Measurements from ENCODE around the gene IKZF1.
A peak's percentile ranks its signal among the peaks of the same experiment; 100 is the strongest.

Gene IKZF1

DNA sequence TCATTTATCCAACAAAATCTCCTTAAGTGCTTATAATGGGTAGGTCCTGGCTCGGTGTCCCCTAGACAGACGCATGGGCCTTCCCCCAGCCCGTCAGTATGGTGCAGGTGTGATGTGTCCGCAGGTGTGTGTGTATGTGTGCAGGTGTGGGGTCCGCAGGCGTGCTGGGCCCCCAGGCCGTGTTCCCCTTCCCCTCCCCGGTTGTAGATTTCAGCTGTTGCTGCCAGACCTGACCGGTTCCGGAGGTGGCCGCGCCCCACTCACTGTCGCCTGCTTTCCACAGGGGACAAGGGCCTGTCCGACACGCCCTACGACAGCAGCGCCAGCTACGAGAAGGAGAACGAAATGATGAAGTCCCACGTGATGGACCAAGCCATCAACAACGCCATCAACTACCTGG is 95.1 kb downstream of the IKZF1 start:
- TF ChIP-seq, protein P1, sequence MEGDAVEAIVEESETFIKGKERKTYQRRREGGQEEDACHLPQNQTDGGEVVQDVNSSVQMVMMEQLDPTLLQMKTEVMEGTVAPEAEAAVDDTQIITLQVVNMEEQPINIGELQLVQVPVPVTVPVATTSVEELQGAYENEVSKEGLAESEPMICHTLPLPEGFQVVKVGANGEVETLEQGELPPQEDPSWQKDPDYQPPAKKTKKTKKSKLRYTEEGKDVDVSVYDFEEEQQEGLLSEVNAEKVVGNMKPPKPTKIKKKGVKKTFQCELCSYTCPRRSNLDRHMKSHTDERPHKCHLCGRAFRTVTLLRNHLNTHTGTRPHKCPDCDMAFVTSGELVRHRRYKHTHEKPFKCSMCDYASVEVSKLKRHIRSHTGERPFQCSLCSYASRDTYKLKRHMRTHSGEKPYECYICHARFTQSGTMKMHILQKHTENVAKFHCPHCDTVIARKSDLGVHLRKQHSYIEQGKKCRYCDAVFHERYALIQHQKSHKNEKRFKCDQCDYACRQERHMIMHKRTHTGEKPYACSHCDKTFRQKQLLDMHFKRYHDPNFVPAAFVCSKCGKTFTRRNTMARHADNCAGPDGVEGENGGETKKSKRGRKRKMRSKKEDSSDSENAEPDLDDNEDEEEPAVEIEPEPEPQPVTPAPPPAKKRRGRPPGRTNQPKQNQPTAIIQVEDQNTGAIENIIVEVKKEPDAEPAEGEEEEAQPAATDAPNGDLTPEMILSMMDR (IDR thresholded peaks at IDR 0.05; ENCODE audit: control extremely low read depth, extremely low read depth, low read depth, missing control alignments): no peak
- POLR2A ChIA-PET: no interaction called here
- no peak for DNase-seq (ENCODE audit: extremely low spot score)
- CTCF ChIA-PET: interaction anchor here (1.5 to 1.6 kb wide), 2 partner anchors 11 to 72 kb away, joined by 3 to 4 read pairs; no protein-coding TSS in a partner anchor

DNA sequence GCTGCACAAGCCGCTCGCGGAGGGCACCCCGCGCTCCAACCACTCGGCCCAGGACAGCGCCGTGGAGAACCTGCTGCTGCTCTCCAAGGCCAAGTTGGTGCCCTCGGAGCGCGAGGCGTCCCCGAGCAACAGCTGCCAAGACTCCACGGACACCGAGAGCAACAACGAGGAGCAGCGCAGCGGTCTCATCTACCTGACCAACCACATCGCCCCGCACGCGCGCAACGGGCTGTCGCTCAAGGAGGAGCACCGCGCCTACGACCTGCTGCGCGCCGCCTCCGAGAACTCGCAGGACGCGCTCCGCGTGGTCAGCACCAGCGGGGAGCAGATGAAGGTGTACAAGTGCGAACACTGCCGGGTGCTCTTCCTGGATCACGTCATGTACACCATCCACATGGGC is 95.6 kb downstream of the IKZF1 start:
- ChIA-PET POLR2A (no interaction called here), CTCF (no interaction called here)
- DNase-seq (ENCODE audit: extremely low spot score): no peak
- TF ChIP-seq, protein P1 (IDR thresholded peaks at IDR 0.05; ENCODE audit: control extremely low read depth, extremely low read depth, low read depth, missing control alignments): no peak

DNA sequence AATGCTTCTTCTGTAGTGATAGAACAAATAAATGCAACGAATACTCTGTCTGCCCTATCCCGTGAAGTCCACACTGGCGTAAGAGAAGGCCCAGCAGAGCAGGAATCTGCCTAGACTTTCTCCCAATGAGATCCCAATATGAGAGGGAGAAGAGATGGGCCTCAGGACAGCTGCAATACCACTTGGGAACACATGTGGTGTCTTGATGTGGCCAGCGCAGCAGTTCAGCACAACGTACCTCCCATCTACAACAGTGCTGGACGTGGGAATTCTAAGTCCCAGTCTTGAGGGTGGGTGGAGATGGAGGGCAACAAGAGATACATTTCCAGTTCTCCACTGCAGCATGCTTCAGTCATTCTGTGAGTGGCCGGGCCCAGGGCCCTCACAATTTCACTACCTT is 99.9 kb downstream of the IKZF1 start:
- ChIA-PET POLR2A (no interaction called here), CTCF (interaction anchor here (1.8 to 2.2 kb wide), 2 partner anchors 12 to 33 kb away, joined by 5 to 9 read pairs; no protein-coding TSS in a partner anchor)
- TF ChIP-seq, protein P1 (IDR thresholded peaks at IDR 0.05; ENCODE audit: control extremely low read depth, extremely low read depth, low read depth, missing control alignments): no peak
- DNase-seq (ENCODE audit: extremely low spot score): no peak

DNA sequence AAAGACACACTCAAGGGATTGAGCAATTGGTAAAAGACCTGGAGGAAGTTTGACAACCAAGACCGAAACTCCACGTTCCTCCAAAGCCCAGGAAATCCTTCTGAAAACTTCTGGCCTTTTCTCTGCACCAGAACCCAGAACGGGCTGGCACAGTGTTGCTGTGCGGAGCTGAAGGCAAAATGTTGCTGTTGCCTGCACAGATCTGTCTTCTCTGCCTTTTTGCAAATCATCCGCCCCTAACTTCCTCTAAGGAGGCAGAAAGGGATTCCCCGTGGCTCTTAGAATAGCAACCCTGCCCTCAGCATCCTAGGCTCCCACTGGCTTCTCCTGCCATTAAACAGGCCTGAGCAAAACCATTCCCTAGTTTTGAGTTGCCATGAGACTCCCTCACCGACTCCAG is 100.7 kb downstream of the IKZF1 start:
- CTCF ChIA-PET: interaction anchor here (0.7 to 5.4 kb wide), 3 partner anchors 12 to 36 kb away, joined by 3 to 34 read pairs (median 4); no protein-coding TSS in a partner anchor
- POLR2A ChIA-PET: no interaction called here
- DNase-seq (ENCODE audit: extremely low spot score): peak; percentile 50
- TF ChIP-seq, protein P1 (IDR thresholded peaks at IDR 0.05; ENCODE audit: control extremely low read depth, extremely low read depth, low read depth, missing control alignments): no peak

DNA sequence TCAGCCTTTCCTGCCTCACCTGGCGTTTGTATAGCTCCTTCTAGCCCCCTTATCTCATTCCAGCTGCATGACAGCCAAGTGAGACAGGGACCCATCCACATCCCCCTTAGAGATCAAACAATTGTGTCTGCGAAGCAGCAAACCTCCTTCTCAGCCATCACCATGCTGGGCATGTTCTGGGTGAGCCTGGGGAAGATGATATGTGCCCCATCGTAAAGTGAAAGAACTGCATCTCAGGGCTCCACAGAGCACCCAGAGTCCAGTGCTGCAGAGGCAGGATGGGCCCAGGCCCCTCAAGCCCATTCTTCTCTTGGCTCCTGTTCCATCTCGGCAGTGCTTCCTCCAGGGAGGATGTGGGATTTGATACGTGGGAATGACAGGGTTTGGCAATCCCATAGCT is 102.4 kb downstream of the IKZF1 start:
- ChIA-PET POLR2A (no interaction called here), CTCF (interaction anchor here (1.0 to 5.4 kb wide), 6 partner anchors 10 to 216 kb away, joined by 3 to 34 read pairs (median 4); no protein-coding TSS in a partner anchor)
- no peak for DNase-seq (ENCODE audit: extremely low spot score)
- TF ChIP-seq, protein P1 (IDR thresholded peaks at IDR 0.05; ENCODE audit: control extremely low read depth, extremely low read depth, low read depth, missing control alignments): no peak

DNA sequence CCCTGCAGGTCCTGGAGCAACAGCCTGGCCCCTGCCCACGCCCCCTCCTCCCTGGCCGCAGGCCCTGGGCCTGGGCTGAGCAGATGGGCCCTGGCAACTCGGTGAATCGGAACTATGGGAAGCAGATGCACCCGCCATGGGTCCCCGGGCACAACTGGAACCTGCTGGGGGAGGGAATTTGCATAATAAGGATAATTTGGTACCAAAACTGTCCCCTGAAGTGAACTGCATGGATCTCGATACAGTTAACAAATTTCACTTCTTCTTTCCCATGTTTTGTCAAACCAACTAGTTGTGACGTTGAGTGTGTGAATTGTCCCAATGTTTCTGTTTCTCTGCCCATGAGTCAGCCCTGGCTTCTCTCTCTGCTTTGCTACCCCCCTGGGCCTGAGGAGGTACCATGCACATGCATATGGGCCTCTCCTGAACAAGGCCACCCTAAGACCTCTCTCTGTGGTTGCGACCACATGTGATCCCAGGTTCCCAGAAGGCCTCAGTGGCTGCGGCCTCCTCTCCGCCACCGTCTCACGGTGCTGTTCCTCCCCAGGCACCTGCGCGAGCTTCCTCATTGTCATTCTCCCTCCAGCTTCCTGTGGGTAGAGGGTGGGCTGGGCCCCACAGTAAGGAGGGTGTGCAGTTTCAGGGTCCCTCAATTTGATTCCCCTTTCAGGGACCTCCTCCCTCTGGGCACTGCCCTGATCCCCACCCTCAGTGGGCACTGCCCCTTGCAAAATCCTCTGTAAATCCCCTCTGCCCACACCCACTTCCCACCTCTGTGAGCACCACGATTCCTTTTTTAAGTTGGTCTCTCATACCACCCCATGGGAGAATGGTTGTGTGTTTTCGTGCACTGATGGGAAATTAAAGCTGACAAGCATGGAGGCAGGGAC is 105.6 kb downstream of the IKZF1 start:
- ChIA-PET POLR2A (no interaction called here), CTCF (interaction anchor here (1.1 to 5.4 kb wide), 9 partner anchors 7 to 318 kb away, joined by 3 to 34 read pairs (median 5); partner anchors contain the start of gene ZPBP)
- DNase-seq (ENCODE audit: extremely low spot score): peak; percentile 58
- TF ChIP-seq, protein P1 (IDR thresholded peaks at IDR 0.05; ENCODE audit: control extremely low read depth, extremely low read depth, low read depth, missing control alignments): no peak
